C1 segment of cervical spinal cord (tissue), 14 donors: ENCODE measurements around the gene RRAS2.

Source experiments
- DNase-seq, 14 donors: peaks; one replicate each; lab custom pipeline; 2025; lab: John Stamatoyannopoulos, UW

Gene RRAS2

DNA sequence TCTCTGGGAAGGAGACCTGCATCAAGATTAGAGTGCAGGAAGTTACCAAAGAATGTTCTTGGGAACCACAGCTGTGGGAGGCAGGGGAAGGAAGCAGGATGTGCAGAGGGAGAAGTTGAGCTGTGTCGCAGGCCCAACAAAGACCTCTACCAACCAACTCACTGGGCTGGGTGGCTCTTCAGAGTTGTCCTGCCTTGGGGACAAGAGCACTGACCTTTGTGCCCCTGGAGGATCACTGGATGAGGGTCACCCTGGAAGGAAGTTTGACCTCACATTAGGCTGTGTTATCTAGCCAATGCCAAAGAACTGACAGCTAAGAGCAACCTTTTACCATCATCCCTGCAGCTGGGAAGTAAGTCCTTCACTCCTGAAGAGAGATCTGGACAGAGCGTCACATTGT is 130.6 kb downstream of the RRAS2 start:
- DNase-seq = no peak
